T-helper 1 cell treated with Interleukin-12 subunit alpha and Interleukin-12 subunit beta and Interleukin-4 antibody, amounts not matched to agents 30 ng/mL and 1 ng/mL, for 36 hours (primary cell): Measurements from ENCODE around the gene ITPR3. TPM values are rescaled to one million over a fixed set of nuclear protein-coding genes. Genes with fewer than 3 reads are reported as not detected.

Experiments
- intact Hi-C: fragments of 100-400 bp; cut with micrococcal nuclease; formaldehyde crosslinking; loops from one replicate; pipeline ENCODE4 v1.15.1; 2024
- total RNA-seq: library from RNA; stranded (reverse); gene quantifications from 2 replicates; pipeline ENCODE4 v1.2.3, GENCODE V29; 2022

ITPR3 gene
- total RNA-seq, 1 donor from 2014 or later, result 46.9 TPM

GRCh38 chr6:33711140-33712129, 90.3 kb downstream of the ITPR3 start, which contains the start of gene UQCC2:
UQCC2 (minus strand) TSS chr6:33711700; CDS start chr6:33711686, 14 bp downstream.
- intact Hi-C loops, result loop anchor here (1.0 to 5.0 kb wide), 11 partner anchors 11 to 440 kb away; partner anchors contain the start of genes CUTA, ITPR3, KIFC1 and LEMD2

DNA sequence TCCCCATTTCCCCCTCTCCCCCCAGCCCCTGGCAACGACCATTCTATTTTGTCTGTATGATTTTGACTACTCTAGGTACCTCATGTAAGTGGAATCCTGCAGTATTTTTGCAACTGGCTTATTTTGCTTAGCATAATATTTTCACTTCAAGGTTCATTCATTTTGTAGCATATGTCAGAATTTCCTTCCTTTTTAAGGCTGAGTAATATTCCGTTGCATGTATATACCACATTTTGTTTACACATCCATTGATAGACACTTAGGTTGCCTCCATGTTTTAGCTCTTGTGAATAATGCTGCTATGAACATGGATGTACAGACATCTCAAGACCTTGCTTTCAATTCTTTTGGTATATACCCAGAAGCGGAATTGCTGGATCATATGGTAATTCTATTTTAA, 91.8 kb downstream of the ITPR3 start:
- intact Hi-C loops, result loop anchor here (5.0 kb wide), 1 partner anchor 296 kb away; the partner anchor contains the start of gene CUTA

- intact Hi-C loops, result loop anchor here (2.0 to 5.0 kb wide), 2 partner anchors 49 to 296 kb away; partner anchors contain the start of gene CUTA
Observed at GRCh38 chr6:33713786-33714185, 92.7 kb downstream of the ITPR3 start.

GRCh38 chr6:33714385-33715040, 93.4 kb downstream of the ITPR3 start:
- intact Hi-C loops, result loop anchor here (2.0 to 5.0 kb wide), 2 partner anchors 48 to 297 kb away; partner anchors contain the start of gene CUTA

DNA sequence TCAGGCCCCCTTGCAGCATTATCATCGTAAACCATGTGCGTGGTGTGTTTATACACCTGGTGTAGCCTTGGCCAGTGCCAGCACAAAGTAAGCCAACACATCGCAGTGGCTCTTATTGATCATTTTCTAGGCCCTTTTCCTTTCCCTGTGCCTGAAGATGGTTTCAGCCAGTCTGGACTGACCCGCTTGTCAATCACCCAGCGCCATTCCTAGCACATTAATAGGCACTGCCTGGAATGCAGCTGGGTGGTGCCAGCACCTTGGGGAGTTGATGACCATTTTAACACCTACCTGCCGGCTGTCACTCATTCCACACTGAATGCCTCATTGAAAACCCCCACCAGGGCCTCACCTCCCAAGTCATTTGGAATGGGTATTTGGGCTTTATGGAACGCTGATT, 95.3 kb downstream of the ITPR3 start:
- intact Hi-C loops, result no loop called here

DNA sequence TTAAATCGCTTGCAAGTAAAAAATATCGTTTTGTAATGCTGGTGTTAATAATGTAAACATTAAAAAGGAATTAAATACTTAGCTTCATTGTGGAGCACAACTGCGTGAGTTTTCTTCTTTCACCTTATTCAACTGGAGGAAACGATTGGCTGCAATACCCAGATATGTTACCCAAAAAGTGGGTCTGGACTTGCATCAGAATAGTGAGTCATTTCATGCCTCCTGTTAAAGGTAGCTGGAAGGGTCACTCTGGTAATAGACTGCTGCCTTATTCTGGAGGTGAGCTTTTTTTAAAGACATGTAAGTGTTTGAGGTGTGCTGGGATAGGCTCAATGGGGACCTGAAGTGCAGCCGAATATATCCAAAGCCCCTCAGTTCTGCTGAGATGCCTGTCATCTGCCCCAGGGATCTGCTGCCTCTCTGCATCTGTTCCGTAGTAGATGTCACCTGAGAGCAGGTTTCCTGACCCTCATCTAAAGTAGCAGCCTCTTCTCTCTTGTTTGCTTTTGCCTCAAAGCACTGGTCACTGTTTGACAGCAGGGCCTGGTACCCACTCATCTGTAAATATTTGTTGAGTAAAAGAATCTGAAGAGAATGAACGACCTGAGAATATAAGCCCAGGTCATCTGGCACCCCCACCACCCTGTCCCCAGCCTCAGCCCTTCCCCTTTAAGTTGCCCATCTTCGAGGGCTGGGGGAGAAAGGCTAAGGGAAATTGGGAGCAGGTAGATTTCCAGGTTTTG, 95.9 kb downstream of the ITPR3 start:
- intact Hi-C loops, result no loop called here

GRCh38 chr6:33717934-33718455, 96.9 kb downstream of the ITPR3 start:
- intact Hi-C loops, result no loop called here

DNA sequence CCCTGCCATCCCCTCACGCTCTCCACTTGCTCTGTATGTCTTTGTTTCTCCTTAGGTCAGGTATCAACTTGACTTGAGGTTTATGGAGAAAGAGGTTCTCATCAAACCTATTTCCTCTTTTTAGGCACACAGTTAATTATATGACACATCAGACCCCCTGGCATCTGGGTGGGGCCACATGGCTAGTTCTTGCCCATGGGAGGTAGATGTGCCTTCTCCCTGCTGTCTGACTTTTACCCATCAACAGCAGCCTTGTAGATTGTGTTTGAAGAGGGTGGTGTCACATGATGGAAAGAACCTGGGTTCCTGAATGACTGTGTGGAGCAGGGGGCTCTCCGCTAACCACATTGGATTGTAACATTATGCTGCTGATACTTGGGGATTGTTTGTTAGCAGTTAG, 97.6 kb downstream of the ITPR3 start:
- intact Hi-C loops, result no loop called here

GRCh38 chr6:33719326-33719987, 98.3 kb downstream of the ITPR3 start:
- intact Hi-C loops, result no loop called here

GRCh38 chr6:33720998-33721397, 99.9 kb downstream of the ITPR3 start:
- intact Hi-C loops, result no loop called here

DNA sequence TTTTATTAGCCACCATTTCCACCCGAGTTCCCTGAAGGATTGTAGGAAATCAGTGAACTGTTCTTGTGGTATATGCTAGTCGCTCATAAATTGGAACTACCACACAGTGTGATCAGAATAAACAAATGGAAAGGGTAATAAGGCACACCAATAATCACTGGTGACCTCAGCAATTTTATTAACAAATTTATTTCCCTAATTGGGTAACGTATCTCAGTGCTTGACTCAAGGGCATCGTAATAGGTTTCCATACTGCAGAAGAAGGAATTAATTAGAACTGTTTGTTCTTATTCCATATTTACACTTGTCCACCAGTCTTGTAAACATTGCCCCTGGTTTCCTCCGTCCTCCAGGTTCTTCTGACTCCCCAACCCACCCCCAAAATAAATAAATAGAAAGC, 100.4 kb downstream of the ITPR3 start:
- intact Hi-C loops, result no loop called here

DNA sequence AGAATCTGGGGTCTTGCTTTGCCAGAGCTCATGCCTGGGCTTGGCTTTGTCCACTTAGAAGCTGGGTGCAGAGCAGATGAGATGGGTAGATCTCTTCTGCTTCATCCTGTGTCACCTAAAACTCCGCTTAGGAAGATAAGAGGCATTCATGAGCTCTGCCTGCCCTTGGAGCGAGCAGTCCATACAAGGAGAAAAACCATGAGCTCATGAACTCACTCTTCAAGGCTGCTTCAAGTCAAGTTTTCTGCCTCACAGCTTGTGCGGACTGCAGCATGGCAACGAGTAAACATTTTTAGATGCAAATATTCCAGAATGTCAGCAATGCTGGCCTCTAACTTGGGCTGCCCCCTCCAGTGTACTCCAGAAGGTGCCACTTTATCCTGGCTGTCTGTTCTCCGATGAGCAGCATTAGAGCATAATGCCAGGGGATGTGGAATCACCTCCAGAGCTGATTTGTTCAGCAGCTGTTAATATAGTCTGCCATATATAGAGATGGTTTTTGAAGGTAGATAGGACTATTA, 101.0 kb downstream of the ITPR3 start:
- intact Hi-C loops, result no loop called here

GRCh38 chr6:33723371-33724085, 102.4 kb downstream of the ITPR3 start:
- intact Hi-C loops, result no loop called here

DNA sequence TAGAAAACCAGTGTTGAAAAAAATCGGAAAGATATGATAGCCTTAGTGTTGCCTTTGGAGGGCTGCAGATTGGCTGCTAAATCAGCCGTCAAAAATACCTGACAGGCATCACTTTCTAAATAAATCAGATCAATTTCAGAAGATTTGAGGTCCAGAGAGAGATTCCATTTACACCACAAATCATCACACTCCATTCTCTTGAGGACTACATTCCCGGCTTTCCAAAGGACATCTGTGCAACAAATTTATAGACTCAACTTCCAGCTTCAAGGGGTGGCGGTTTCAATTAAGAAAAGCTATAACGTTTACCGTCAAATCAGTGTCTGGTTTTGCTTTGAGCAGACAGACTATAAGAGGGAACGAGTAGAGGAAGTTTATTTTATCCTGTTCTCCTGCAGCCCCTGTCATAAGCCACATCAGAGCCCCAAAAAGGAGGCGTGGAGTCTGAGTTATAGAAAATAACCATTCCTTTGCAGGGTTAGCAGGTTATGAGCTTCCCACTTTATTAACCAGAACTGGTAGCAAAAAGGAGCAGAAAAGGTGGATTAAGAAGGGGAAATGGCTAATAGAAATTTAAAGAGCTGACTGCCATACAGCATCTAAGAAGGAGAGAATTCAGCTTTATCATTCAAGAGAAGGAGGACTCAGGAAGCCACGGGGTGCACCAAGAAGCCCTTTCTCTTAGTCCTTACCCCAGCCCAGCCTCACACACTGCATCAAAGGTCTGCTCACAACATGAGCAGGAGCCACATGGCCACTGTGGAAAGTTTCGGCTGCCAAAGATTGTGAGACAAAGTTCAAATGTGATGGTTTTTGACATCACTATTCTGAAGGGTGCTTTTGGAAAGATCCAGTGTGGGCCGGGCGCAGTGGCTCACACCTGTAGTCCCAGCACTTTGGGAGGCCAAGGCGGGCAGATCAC, 103.2 kb downstream of the ITPR3 start:
- intact Hi-C loops, result no loop called here

- intact Hi-C loops, result no loop called here
Observed at GRCh38 chr6:33725222-33725621, 104.1 kb downstream of the ITPR3 start.

DNA sequence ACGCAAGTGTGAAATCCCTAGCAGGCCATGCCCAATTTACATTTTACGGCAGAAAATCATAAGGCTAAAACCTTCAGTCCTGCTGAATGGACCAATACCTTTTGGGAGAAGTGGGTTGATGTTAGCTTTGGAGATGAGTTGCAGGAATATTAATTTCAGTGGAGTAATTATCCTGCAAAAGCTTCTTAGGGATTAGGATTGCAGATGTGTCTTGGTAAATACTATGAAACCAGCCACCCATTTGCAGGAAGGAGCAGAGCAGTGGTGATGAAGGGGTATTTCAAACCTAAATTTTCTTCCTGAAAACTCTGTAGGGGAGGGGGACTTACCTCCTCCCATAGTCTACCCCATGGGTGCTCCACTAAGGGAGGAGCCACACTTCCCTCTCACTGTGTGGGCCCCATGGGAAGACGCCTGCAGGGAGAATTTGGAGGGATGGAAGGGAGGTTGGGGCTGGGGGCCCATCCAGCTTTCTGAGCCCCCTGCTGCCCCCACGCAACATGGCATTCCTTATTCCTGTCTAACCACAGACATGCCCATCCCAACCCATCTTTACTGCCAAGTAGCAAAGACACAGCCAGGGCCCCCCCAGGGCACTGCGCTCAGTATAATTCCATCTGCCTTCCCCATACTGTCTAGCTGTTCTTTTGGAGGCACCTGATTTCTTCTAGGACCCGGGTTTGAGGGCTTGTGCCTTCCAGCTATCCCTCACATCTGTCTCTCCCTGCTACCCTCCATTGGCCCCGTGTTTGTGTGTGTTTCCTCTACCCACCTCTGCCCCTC, 105.0 kb downstream of the ITPR3 start:
- intact Hi-C loops, result no loop called here

- intact Hi-C loops, result no loop called here
Observed at GRCh38 chr6:33726696-33727095, 105.6 kb downstream of the ITPR3 start.

- intact Hi-C loops, result no loop called here
Observed at GRCh38 chr6:33727126-33727525, 106.0 kb downstream of the ITPR3 start.
